GM12878 (cell line): ENCODE results near the gene VPS45. TPM values are rescaled to one million over a fixed set of nuclear protein-coding genes. Genes with fewer than 3 reads are reported as not detected.

Experiments
- ATAC-seq: fragments of 200-7000 bp; cut with Tn5 transposase; 3 replicates; pipeline ENCODE4 v1.9.1; 2020; ENCODE audit warnings: mild to moderate bottlenecking, moderate library complexity
- BruUV-seq: library from RNA; stranded (reverse); fragments of 400-500 nt; replicated peaks from 2 replicates; lab custom pipeline; 2021; lab: Mats Ljungman, UMichigan
- CTCF ChIA-PET: fragments of 300-600 bp; sonication (Branson Sonifier 250); formaldehyde crosslinking; extraction: SDS; loops from one replicate; lab custom pipeline; 2021; ENCODE audit warnings: inconsistent platforms; lab: Yijun Ruan, JAX
- POLR2A ChIA-PET: fragments of 350-600 bp; formaldehyde crosslinking; extraction: SDS; loops from one replicate; lab custom pipeline; 2021; ENCODE audit warnings: inconsistent platforms; lab: Charles Lee
- RAD21 ChIA-PET: fragments of 300-600 bp; sonication (Branson Sonifier 250); formaldehyde crosslinking; loops from one replicate; lab custom pipeline; 2023; ENCODE audit warnings: antibody characterized with exemption; ENCODE audit not compliant: unreplicated experiment; lab: Charles Lee
- SMC1A ChIA-PET: fragments of 300-600 bp; sonication (Branson Sonifier 250); formaldehyde crosslinking; loops from one replicate; lab custom pipeline; 2023; ENCODE audit not compliant: unreplicated experiment, uncharacterized antibody; lab: Charles Lee
- DNase-seq: peaks from one replicate; pipeline ENCODE4 v3.0.0-alpha.2; 2011; ENCODE audit warnings: low read depth, low spot score
- FAIRE-seq: peaks from 3 replicates; lab custom pipeline; 2011; peaks lifted over from hg19 to GRCh38; lab: Jason Lieb, UNC
- H2AFZ ChIP-seq: 2 replicates; pipeline ENCODE4 v1.6.0; 2011; ENCODE audit warnings: low read depth, low read length, control low read depth; ENCODE audit not compliant: control insufficient read depth
- H3K27ac ChIP-seq: 2 replicates; pipeline ENCODE4 v1.5.1; 2011; ENCODE audit warnings: control low read depth; ENCODE audit not compliant: control insufficient read depth, insufficient read depth
- H3K27me3 ChIP-seq, 2 experiments: replicated peaks in 1 of 2; 2 replicates each; pipeline versions ENCODE4 v1.6.0 to v1.6.1; 2011; ENCODE audit warnings: low read length in 1 of 2; ENCODE audit not compliant: control insufficient read depth in 2 of 2, insufficient read depth in 2 of 2
- H3K36me3 ChIP-seq, 2 experiments: 2 replicates each; pipeline ENCODE4 v1.5.1; 2011; ENCODE audit warnings: low read length in 1 of 2; ENCODE audit not compliant: control insufficient read depth in 2 of 2, insufficient read depth in 2 of 2
- H3K4me1 ChIP-seq: 2 replicates; pipeline ENCODE4 v1.6.1; 2011; ENCODE audit warnings: mild to moderate bottlenecking, low read length, moderate library complexity, mixed read lengths; ENCODE audit not compliant: control insufficient read depth, insufficient read depth
- H3K4me2 ChIP-seq: 2 replicates; pipeline ENCODE4 v1.6.0; 2011; ENCODE audit warnings: control low read depth; ENCODE audit not compliant: control insufficient read depth, insufficient read depth
- H3K4me3 ChIP-seq: fragments of 200-600 bp; sonication (generic); 2 replicates; pipeline ENCODE4 v1.5.1; 2016
- H3K79me2 ChIP-seq: 2 replicates; pipeline ENCODE4 v1.6.0; 2011; ENCODE audit warnings: low read length; ENCODE audit not compliant: control insufficient read depth, insufficient read depth
- H3K9ac ChIP-seq: 2 replicates; pipeline ENCODE4 v1.8.0; 2011; ENCODE audit warnings: low read length, control low read depth, mixed read lengths; ENCODE audit not compliant: control insufficient read depth, insufficient read depth
- H3K9me3 ChIP-seq: replicated peaks from 3 replicates; pipeline ENCODE4 v1.5.1; 2011; ENCODE audit warnings: mild to moderate bottlenecking, low read length; ENCODE audit not compliant: control insufficient read depth, insufficient read depth
- H4K20me1 ChIP-seq: 2 replicates; pipeline ENCODE4 v1.6.0; 2011; ENCODE audit not compliant: control insufficient read depth, insufficient read depth
- CHD1 ChIP-seq: IDR thresholded peaks from 2 replicates; pipeline ENCODE4 v1.6.1; 2012; ENCODE audit warnings: low read depth, low read length, improper control_type of control experiment
- CUX1 ChIP-seq: IDR thresholded peaks from 2 replicates; pipeline ENCODE4 v1.6.1; 2012; ENCODE audit warnings: improper control_type of control experiment, low read depth, low read length; ENCODE audit not compliant: insufficient replicate concordance
- FOS ChIP-seq: IDR thresholded peaks from 3 replicates; pipeline ENCODE4 v1.6.1; 2011; ENCODE audit warnings: borderline replicate concordance; ENCODE audit not compliant: insufficient read length; ENCODE audit errors: extremely low read depth
- KDM1A ChIP-seq: fragments of 200-600 bp; sonication (generic); IDR thresholded peaks from 2 replicates; pipeline ENCODE4 v1.6.1; 2016; ENCODE audit warnings: borderline replicate concordance
- MTA2 ChIP-seq: fragments of 450-650 bp; IDR thresholded peaks from 2 replicates; pipeline ENCODE4 v1.6.1; 2016; ENCODE audit warnings: low read depth, mild to moderate bottlenecking, moderate library complexity
- MYB ChIP-seq: fragments of 150-350 bp; IDR thresholded peaks from 2 replicates; pipeline ENCODE4 v1.6.1; 2014; ENCODE audit warnings: mild to moderate bottlenecking, low read depth, low read length, borderline replicate concordance
- NRF1 ChIP-seq: conservative IDR thresholded peaks from 2 replicates; pipeline ENCODE4 v1.6.1; 2011; ENCODE audit warnings: mild to moderate bottlenecking, low read depth, low read length, improper control_type of control experiment
- PRDM15 ChIP-seq: fragments of 450-650 bp; formaldehyde crosslinking; IDR thresholded peaks from 2 replicates; pipeline ENCODE4 v1.4.0; 2020; ENCODE audit warnings: mild to moderate bottlenecking, moderate library complexity
- RAD21 ChIP-seq: IDR thresholded peaks from 2 replicates; pipeline ENCODE4 v1.6.1; 2011; ENCODE audit warnings: mild to moderate bottlenecking, low read depth, low read length, moderate library complexity; ENCODE audit not compliant: insufficient read depth
- SMAD1 ChIP-seq: fragments of 450-650 bp; IDR thresholded peaks from 2 replicates; pipeline ENCODE4 v1.6.1; 2018; ENCODE audit warnings: mild to moderate bottlenecking, low read depth; ENCODE audit not compliant: partially characterized antibody
- SMC3 ChIP-seq: IDR thresholded peaks from 2 replicates; pipeline ENCODE4 v1.6.1; 2011; ENCODE audit warnings: low read length, improper control_type of control experiment, borderline replicate concordance
- STAT1 ChIP-seq: fragments of 450-650 bp; conservative IDR thresholded peaks from 2 replicates; pipeline ENCODE4 v1.6.1; 2014; ENCODE audit warnings: antibody characterized with exemption, mild to moderate bottlenecking
- USF1 ChIP-seq: IDR thresholded peaks from 2 replicates; pipeline ENCODE4 v1.6.1; 2011; ENCODE audit warnings: borderline replicate concordance, low read depth, mild to moderate bottlenecking, moderate library complexity, mixed read lengths, low read length; ENCODE audit not compliant: insufficient read depth; ENCODE audit errors: extremely low read length
- WGBS: methylation state at CpG from one replicate; pipeline ENCODE4 v1.1.6; 2016; ENCODE audit warnings: low lambda C conversion rate; ENCODE audit not compliant: insufficient replicate concordance, insufficient coverage; ENCODE audit errors: missing lambda C conversion rate; 5-methylcytosine and 5-hydroxymethylcytosine counted together
- in situ Hi-C: fragments of 300-500 bp; cut with MboI; formaldehyde crosslinking; loops from 9 replicates; pipeline ENCODE4 v1.14.3; 2018; ENCODE audit warnings: mixed read lengths
- intact Hi-C: fragments of 100-400 bp; cut with micrococcal nuclease; formaldehyde crosslinking; loops from one replicate; pipeline ENCODE4 v1.14.2; 2022; ENCODE audit not compliant: unreplicated experiment
- polyA plus RNA-seq, 11 experiments: library from polyadenylated mRNA; depleted of rRNA in 4 of 11; unstranded in 6 of 11; stranded (reverse) in 5 of 11; fragments of >200 nt; fragmentation: Nextera tagmentation in 4 of 11; fragmentation: Illumina TruSeq in 1 of 11; extraction: Ambion mirVana in 4 of 11; extraction: Trizol in 1 of 11; gene quantifications; 1 replicate in 1 of 11; 2 replicates in 10 of 11; pipeline versions ENCODE4 v1.2.1 to v1.2.3, GENCODE V29; 2011 to 2016; ENCODE audit warnings: inconsistent platforms in 2 of 11, missing spikeins in 2 of 11, low read depth in 1 of 11
- total RNA-seq, 4 experiments: library from RNA; depleted of rRNA in 3 of 4; stranded (reverse); fragments of >200 nt in 3 of 4; fragmentation: Illumina TruSeq in 1 of 4; extraction: Trizol in 1 of 4; gene quantifications; 2 replicates each; pipeline versions ENCODE4 v1.2.1 to v1.2.3, GENCODE V29; 2013 to 2021

VPS45 gene
- total and polyA plus RNA-seq, 10 of the 15 experiments (the other 5 are each of a cell fraction or from before 2014, with no cell fraction given) = 24.4 to 48.7 (median 34.5) TPM

- TF ChIP-seq PRDM15 (CRISPR knock-in tag) (no peak), STAT1 (no peak)
Observed at GRCh38 chr1:150024156-150024555, 43.4 kb upstream of the VPS45 start (continued).

GRCh38 chr1:150028322-150028721, 39.3 kb upstream of the VPS45 start:
- H3K9ac ChIP-seq = no peak overlapping the region
- BruUV-seq = no TSS peak
- SMC1A ChIA-PET = no interaction called here
- DNase-seq (no peak), FAIRE-seq (no peak), ATAC-seq (no peak)
- no peak overlapping the region for H3K4me2 ChIP-seq
- no peak overlapping the region for H2AFZ ChIP-seq
- WGBS = 92% methylated on average over 1 of the region's 1 CpG
- H3K27me3 ChIP-seq = no peaks in the 10 kb centered on the region
- H3K4me1 ChIP-seq = no peaks in the 10 kb centered on the region
- CTCF ChIA-PET = interaction anchor here (0.9 kb wide), 1 partner anchor 14 kb away, joined by 4 read pairs; no protein-coding TSS in a partner anchor
- POLR2A ChIA-PET = no interaction called here
- H3K36me3 ChIP-seq = no peaks in the 10 kb centered on the region
- RAD21 ChIA-PET = no interaction called here
- H4K20me1 ChIP-seq = no peaks in the 10 kb centered on the region
- no peak overlapping the region for H3K27ac ChIP-seq
- no peaks in the 10 kb centered on the region for H3K9me3 ChIP-seq
- H3K4me3 ChIP-seq = no peak overlapping the region
- no peaks in the 10 kb centered on the region for H3K79me2 ChIP-seq
- in situ Hi-C loops = no loop called here
- intact Hi-C loops = no loop called here
- TF ChIP-seq RAD21 (no peak), MYB (no peak), NRF1 (no peak), USF1 (no peak), KDM1A (no peak), MTA2 (no peak), STAT1 (no peak), SMC3 (no peak), CUX1 (no peak), SMAD1 (no peak), CHD1 (no peak), FOS (no peak)
